Vagina (tissue), 2 donors: ENCODE results near the gene TWF2. TPM values are rescaled to one million over a fixed set of nuclear protein-coding genes. Genes with fewer than 3 reads are reported as not detected.

ENCODE experiments used
- DNase-seq, 2 donors: peaks; one replicate each; pipeline ENCODE4 v3.0.0-alpha.2; 2017; ENCODE audit errors: extremely low spot score in 2 of 2
- H3K27ac ChIP-seq: fragments of 200-600 bp; sonication (generic); one replicate; pipeline ENCODE4 v1.5.1; 2019
- H3K27me3 ChIP-seq: fragments of 200-600 bp; sonication (generic); one replicate; pipeline ENCODE4 v1.5.1; 2019
- H3K36me3 ChIP-seq, 2 donors: fragments of 200-600 bp; sonication (generic); one replicate each; pipeline ENCODE4 v1.5.1; 2017 to 2019
- H3K4me1 ChIP-seq: fragments of 200-600 bp; sonication (generic); one replicate; pipeline ENCODE4 v1.5.1; 2019
- H3K4me3 ChIP-seq, 2 donors: fragments of 200-600 bp; sonication (generic); 1 replicate in 1 of 2; 2 replicates in 1 of 2; pipeline ENCODE4 v1.5.1; 2016 to 2019
- H3K9me3 ChIP-seq: fragments of 200-600 bp; sonication (generic); one replicate; pipeline ENCODE4 v1.5.1; 2019
- POLR2A ChIP-seq, 2 donors: fragments of 450-650 bp; IDR thresholded peaks; one replicate each; pipeline ENCODE4 v1.6.1; 2017; ENCODE audit warnings: antibody characterized with exemption in 2 of 2, mild to moderate bottlenecking in 2 of 2, moderate library complexity in 2 of 2
- POLR2AphosphoS5 ChIP-seq, 2 donors: sonication (generic); formaldehyde crosslinking; IDR thresholded peaks; one replicate each; pipeline ENCODE4 v1.9.0; 2017; ENCODE audit warnings: antibody characterized with exemption in 2 of 2, mild to moderate bottlenecking in 2 of 2, low read depth in 1 of 2; ENCODE audit not compliant: insufficient read depth in 1 of 2
- intact Hi-C: fragments of 100-400 bp; cut with DNase I; formaldehyde crosslinking; loops from one replicate; pipeline ENCODE4 v1.15.1; 2023
- total RNA-seq: library from RNA; depleted of rRNA; stranded (reverse); fragments of >200 nt; gene quantifications from one replicate; pipeline ENCODE4 v1.2.3, GENCODE V29; 2016
- TF ChIP-seq, protein P1 (sequence below), 3 experiments: fragments of 450-650 bp in 2 of 3; fragments of 200-600 bp in 1 of 3; sonication (generic) in 1 of 3; IDR thresholded peaks; one replicate each; pipeline ENCODE4 v1.5.1; 2017 to 2019; ENCODE audit warnings: antibody characterized with exemption in 3 of 3, mild to moderate bottlenecking in 2 of 3, moderate library complexity in 2 of 3

TWF2 gene
- total RNA-seq, 1 donor from 2014 or later: 93.8 TPM

DNA sequence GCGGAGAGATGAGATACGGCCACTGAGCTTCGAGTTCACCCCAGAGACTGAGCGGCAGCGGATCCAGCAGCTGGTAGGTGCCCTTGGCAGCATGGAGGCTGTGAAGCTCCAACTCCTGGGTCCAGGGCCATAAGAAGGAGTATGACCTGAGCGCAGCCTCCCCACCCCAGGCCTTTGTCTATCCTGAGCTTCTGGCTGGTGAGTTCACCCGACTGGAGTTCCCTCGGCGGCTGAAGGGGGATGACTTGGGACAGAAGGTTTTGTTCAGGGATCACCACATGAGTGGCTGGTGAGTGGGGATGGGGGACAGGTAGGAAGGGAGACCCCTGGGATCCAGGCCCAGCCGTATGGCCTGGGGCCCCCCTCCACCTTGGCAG lies 9.2 kb upstream of the TWF2 start:
- no peak for DNase-seq
- peaks cover 49% of the 10 kb centered on the region for H3K4me1 ChIP-seq
- H3K27me3 ChIP-seq: no peaks in the 10 kb centered on the region
- H3K36me3 ChIP-seq: peaks cover 0 to 12% of the 10 kb centered on the region in 2 donors
- intact Hi-C loops: no loop called here
- H3K4me3 ChIP-seq: no peak overlapping the region
- H3K9me3 ChIP-seq: no peaks in the 10 kb centered on the region
- TF ChIP-seq POLR2AphosphoS5 (IDR thresholded peaks at IDR 0.05; ENCODE audit: insufficient read depth in 1 of 2, low read depth in 1 of 2) (no peak), POLR2A (IDR thresholded peaks at IDR 0.05) (no peak)
- TF ChIP-seq, protein P1, sequence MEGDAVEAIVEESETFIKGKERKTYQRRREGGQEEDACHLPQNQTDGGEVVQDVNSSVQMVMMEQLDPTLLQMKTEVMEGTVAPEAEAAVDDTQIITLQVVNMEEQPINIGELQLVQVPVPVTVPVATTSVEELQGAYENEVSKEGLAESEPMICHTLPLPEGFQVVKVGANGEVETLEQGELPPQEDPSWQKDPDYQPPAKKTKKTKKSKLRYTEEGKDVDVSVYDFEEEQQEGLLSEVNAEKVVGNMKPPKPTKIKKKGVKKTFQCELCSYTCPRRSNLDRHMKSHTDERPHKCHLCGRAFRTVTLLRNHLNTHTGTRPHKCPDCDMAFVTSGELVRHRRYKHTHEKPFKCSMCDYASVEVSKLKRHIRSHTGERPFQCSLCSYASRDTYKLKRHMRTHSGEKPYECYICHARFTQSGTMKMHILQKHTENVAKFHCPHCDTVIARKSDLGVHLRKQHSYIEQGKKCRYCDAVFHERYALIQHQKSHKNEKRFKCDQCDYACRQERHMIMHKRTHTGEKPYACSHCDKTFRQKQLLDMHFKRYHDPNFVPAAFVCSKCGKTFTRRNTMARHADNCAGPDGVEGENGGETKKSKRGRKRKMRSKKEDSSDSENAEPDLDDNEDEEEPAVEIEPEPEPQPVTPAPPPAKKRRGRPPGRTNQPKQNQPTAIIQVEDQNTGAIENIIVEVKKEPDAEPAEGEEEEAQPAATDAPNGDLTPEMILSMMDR (IDR thresholded peaks at IDR 0.05): no peak
- no peak overlapping the region for H3K27ac ChIP-seq

DNA sequence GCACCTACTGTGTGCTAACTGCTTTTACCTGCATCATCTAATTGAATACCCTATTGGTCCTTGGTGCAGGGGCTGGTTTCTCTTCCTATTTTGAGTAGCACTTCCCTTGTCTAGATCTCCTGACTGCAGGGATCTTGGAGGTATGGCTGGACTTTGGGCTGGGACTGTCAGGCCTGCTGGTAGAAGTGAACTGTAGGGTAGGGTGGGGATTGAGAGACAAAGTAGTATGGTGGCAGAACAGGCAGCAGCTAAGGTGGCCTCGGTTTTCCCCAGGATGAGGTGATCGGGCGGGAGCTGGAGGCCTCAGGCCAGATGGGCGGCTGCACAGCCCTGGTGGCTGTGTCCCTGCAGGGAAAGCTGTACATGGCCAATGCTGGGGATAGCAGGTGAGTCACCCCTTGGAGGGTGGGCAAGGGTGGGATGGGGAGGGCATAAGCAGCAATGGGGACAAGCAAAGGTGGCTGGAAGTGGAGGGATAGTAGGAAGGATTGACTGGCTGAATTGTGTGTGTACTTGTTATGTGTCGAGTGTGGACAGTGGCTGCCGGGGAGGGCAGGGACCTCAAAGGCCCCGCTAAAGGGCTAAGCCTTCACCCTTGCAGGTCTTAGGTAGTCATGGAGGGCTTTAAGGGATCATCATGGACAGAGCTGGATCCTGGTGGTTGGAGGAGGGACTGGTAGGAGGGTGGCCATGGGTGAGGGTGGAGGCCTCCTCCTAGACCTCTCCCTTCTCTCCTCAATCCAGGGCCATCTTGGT lies 8.6 kb upstream of the TWF2 start:
- TF ChIP-seq, protein P1 (IDR thresholded peaks at IDR 0.05): no peak
- no peak for DNase-seq
- peaks cover 0 to 12% of the 10 kb centered on the region in 2 donors for H3K36me3 ChIP-seq
- H3K4me3 ChIP-seq: no peak overlapping the region
- H3K4me1 ChIP-seq: peaks cover 43% of the 10 kb centered on the region
- no peaks in the 10 kb centered on the region for H3K9me3 ChIP-seq
- H3K27me3 ChIP-seq: no peaks in the 10 kb centered on the region
- peak overlapping the region; percentile 91 for H3K27ac ChIP-seq
- intact Hi-C loops: no loop called here

DNA sequence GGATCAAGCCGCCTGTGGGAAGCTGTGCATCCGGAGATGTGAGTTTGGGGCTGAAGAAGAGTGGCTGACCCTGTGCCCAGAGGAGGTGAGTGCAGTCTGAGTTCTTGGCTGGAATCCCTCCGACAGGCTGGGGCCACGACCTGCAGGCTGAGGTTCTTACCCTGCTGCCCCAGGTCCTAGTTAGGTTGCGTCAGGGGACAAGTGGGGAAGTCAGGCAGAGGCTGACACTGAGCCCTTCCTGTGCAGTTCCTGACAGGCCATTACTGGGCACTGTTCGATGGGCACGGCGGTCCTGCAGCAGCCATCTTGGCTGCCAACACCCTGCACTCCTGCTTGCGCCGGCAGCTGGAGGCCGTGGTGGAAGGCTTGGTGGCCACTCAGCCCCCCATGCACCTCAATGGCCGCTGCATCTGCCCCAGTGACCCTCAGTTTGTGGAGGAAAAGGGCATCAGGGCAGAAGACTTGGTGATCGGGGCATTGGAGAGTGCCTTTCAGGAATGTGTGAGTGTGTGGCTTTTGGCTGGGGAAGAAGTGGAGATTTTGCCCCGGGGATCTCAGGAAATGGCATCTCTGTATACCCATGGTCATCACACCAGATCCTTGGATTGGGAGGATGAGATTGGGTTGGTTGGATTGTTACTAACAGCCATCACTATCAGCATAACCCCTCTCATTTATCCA lies 7.9 kb upstream of the TWF2 start:
- peak in 1 of 2 donors; percentile 89 for DNase-seq

DNA sequence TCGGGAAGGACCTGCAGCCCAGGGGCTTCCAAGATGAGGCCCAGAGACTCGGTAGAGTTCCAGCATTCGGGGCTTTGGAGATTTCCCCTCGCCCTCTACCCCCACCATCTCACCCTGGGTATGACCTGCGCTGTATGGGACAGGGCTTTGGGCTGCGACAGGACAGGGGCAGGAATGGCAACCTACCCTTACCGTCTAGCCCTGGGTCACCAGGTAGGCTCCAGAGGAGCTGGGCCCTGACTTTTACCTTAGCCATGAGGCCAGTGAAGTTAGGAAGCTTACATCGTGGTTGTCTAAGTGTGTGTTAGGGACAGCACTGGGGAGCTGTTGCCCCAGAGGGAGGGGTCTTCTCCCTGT lies 7.3 kb upstream of the TWF2 start:
- Histone ChIP-seq H3K4me3 (peak overlapping the region; percentile 62 to 70), H3K27ac (peak overlapping the region; percentile 91), H3K36me3 (peaks cover 0 to 12% of the 10 kb centered on the region in 2 donors), H3K9me3 (no peaks in the 10 kb centered on the region), H3K27me3 (no peaks in the 10 kb centered on the region), H3K4me1 (peaks cover 30% of the 10 kb centered on the region)
- TF ChIP-seq, protein P1 (IDR thresholded peaks at IDR 0.05): no peak
- no peak for TF ChIP-seq POLR2AphosphoS5 (IDR thresholded peaks at IDR 0.05; ENCODE audit: insufficient read depth in 1 of 2, low read depth in 1 of 2)
- no peak for TF ChIP-seq POLR2A (IDR thresholded peaks at IDR 0.05)
- DNase-seq: no peak
- intact Hi-C loops: no loop called here

More for the DNA sequence above, 7.9 kb upstream of the TWF2 start:
- Histone ChIP-seq H3K4me3 (peak overlapping the region; percentile 62 to 70), H3K9me3 (no peaks in the 10 kb centered on the region), H3K4me1 (peaks cover 37% of the 10 kb centered on the region), H3K27me3 (no peaks in the 10 kb centered on the region), H3K27ac (peak overlapping the region; percentile 91), H3K36me3 (peaks cover 0 to 12% of the 10 kb centered on the region in 2 donors)
- intact Hi-C loops: no loop called here
- no peak for TF ChIP-seq POLR2AphosphoS5 (IDR thresholded peaks at IDR 0.05; ENCODE audit: insufficient read depth in 1 of 2, low read depth in 1 of 2)
- TF ChIP-seq POLR2A (IDR thresholded peaks at IDR 0.05): no peak
- TF ChIP-seq, protein P1 (IDR thresholded peaks at IDR 0.05): no peak
